ENCODE measurements around the gene ABHD17C.

- TF ChIP-seq EZH2 (IDR thresholded peaks at IDR 0.05; ENCODE audit: insufficient read depth, poor library complexity, severe bottlenecking) = no peak
- TF ChIP-seq EZH2phosphoT487 (IDR thresholded peaks at IDR 0.05; ENCODE audit: insufficient read depth, low read depth) = no peak
Observed at GRCh38 chr15:80755885-80756284, 60.8 kb downstream of the ABHD17C start.

Measured in GM23248 (cell line).